Activated CD4-positive, alpha-beta T cell treated with anti-CD3 and anti-CD28 coated beads for 1 hour (primary cell): ENCODE measurements around the gene IGFALS.

Experiments
- DNase-seq: peaks from one replicate; pipeline ENCODE4 v3.0.0-alpha.2; 2020

The IGFALS gene

GRCh38 chr16:1763521-1764511 lies 29.7 kb downstream of the IGFALS start:
- DNase-seq = no peak

DNA sequence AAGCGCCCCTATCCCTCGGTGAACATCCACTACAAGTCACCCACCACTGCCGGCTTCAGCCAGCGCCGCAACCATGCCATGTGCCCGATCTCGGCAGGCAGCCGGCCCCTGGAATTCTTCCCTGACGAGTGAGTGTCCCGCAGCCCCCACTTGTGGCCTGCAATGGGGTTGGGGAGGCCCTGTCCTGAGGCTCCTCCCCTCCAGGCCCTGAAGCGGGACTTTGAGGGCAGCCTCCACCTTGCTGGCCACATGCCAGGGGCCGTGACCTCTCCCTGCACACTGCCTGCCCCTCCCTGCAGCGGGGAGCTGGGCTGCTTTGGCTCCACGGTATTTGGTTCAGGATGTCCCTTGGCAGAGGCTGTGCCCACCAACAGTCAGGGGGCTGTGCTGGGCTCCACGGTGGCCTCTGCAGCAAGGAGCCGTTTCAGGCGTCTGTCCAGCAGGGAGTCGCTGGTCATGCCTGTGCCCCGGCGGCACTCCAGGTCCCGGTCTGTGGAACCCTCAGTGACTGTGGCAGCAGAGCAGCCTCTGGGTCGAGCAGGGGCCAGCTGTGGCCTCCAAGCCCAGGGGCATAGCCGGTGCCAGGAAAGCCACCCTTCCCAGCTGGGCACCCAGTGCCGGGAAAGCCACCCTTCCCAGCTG lies 30.5 kb downstream of the IGFALS start:
- no peak for DNase-seq

GRCh38 chr16:1762196-1762878 lies 31.2 kb downstream of the IGFALS start:
- no peak for DNase-seq

- DNase-seq = no peak
These were observed 31.8 kb downstream of the IGFALS start for GRCh38 chr16:1761751-1762150.

DNA sequence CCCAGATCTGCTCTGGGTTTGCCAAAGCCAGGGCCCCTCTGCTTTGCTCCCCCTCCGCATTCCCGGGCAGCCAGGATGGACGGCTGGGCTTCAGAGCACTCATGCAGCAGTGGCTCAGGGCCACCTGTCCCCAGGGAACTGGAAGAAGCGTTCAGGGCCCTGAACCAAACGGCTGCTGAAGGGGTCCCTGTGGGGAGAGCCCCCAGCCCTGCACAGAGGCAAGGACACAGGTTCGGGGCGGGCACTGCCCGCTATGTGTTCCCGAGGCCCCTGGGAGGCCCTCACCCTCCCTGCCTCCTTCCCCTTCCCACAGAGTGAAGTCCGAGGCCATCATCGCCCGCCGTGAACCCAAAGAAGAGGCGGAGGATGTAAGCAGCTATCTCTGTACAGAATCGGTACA lies 32.6 kb downstream of the IGFALS start:
- DNase-seq = no peak

- no peak for DNase-seq
These were observed 34.0 kb downstream of the IGFALS start for GRCh38 chr16:1759511-1759910.

DNA sequence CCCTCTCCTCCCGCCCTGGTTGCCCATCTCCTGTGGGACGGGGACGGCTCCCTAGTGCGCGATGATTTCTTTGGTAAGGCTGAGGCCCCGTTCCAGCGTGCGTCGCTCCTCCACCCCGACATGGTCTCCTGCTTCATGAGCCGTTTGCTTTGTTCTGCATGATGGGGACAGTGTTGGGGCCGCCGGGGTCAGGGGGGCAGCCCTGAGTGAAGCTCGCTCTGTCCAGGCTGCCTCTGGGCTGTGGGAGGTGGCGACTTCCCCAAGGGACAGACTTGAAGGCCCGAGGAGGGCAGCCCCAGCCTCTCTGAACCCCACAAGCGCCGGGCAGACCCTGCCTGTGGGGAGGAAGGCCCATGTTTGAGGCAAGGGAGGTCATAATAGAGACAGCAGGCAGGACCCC lies 34.6 kb downstream of the IGFALS start:
- no peak for DNase-seq

DNA sequence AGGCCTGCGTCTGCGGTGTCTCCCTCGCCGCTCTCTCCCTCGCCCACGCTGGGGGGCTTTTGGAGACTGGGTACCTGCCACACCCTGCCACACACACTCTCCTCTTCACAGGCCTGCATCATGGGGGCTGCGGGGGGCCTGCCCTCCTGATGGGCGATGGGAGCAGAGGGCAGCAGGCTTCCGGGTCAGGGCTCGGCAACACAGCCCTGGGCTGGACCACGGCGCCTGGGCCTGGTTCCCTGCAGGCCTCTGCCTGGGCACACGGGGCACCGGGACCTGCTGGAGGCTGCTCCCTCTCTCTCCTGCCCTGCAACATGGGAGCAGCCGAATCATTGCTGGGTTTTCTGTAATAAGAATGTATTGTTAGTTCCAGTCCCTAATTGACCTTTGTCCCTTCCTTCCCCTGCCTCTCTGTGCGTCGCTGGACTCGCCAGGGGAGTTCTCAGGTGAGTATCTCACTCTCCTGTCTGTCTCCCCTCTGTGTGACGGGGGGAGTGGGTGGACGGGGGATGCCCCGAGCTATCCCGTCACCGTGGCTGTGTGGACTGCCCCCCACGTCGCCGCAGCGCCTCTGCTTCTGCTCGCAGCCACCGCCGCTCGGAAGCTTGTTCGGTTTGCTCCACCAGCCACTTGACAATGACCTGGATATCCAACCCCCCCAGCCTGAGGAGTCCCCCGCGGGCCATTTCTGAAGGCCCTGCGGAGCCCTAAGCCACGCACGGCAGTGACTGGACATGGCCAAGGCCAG lies 35.6 kb downstream of the IGFALS start:
- DNase-seq = no peak

- no peak for DNase-seq
These were observed 39.3 kb downstream of the IGFALS start for GRCh38 chr16:1754204-1754603.

DNA sequence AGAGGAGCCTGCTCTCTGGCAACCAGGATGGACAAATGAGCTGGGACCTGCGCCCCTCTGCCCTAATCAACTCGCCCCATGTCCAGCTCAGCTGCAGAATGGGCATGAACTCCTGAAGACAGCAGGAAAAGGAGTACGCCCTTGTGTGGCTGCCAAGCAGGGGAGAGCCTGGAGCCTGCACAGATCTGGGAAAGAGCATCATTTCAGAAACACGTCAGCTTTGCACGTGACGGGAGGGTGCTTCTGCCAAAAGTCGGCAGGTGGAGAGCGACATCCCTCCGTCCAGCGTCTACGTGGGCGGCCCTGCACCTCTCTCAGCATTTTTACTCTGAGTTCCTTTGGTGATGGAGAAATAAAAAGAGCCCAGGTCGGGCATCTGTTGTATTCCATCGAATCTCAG lies 40.7 kb downstream of the IGFALS start:
- DNase-seq = no peak

DNA sequence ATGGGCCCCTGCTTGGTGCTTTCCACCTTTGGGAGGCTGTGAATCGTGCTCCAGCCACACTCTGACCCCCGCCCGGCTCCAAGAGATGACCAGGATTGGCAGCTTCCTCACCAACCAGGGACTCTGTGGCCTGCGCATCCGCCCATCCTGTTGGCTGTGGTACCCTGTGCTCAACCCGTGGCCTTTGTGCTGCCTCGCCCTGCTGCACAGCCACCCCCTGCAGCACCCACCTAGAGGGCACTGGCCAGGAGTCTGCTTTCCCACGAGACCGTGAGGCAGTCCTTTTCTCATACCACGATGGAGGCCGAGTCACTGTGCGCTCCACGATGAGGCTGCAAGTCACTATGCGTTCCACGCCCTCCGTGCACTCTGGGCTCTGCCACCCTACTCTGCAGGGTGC lies 41.6 kb downstream of the IGFALS start:
- DNase-seq = no peak

- no peak for DNase-seq
These were observed 44.1 kb downstream of the IGFALS start for GRCh38 chr16:1749152-1750117.

DNA sequence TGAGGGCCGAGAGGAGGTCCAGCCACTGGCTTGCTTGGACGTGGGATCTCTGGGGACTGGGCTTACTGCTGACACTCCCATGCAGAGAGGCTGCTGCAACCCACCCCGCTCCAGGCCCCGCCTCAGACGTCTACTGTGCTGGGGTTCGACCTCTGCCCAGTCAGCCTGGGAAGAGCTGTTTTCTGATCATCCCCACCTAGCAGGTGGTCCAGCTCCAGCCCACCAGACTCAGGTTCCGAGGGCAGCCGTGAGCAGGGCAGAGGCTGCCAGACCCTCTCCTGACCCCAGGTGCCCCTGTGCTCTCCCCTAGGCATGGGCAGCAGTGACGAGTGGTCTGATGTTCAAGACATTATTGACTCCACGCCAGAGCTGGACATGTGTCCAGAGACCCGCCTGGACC lies 45.6 kb downstream of the IGFALS start:
- no peak for DNase-seq

- DNase-seq = no peak
These were observed 46.8 kb downstream of the IGFALS start for GRCh38 chr16:1746693-1747195.

GRCh38 chr16:1745900-1746692 lies 47.4 kb downstream of the IGFALS start:
- DNase-seq = no peak

- no peak for DNase-seq
These were observed 48.2 kb downstream of the IGFALS start for GRCh38 chr16:1745181-1745899.

DNA sequence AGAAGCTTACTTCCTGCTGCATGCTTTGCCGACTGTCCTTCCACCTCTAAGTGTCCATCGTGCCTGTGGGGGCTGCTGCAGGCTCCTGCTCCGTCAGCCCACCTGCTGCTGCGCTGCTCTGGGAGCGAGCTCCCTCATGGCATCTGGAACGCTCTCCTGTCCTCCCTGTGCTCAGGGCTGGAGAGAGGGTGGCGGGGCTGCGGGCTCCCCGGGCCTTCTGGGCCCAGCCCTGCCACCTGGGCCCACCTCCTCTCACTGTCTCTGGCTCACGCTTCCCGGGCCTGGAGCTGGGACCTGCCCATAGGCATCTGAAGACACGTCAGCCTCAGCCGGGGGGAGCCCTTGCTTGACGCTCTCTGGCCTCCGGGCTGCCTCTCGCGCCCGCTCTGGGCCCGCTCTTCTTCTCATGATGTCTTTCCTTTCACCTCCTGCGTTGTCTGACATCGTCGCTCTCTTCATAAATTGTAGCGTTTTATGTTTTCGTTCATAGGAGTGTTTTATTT lies 49.1 kb downstream of the IGFALS start:
- no peak for DNase-seq

GRCh38 chr16:1743376-1744337 lies 49.8 kb downstream of the IGFALS start:
- no peak for DNase-seq
